ENCODE results near the gene STIM2.

Gene STIM2

DNA sequence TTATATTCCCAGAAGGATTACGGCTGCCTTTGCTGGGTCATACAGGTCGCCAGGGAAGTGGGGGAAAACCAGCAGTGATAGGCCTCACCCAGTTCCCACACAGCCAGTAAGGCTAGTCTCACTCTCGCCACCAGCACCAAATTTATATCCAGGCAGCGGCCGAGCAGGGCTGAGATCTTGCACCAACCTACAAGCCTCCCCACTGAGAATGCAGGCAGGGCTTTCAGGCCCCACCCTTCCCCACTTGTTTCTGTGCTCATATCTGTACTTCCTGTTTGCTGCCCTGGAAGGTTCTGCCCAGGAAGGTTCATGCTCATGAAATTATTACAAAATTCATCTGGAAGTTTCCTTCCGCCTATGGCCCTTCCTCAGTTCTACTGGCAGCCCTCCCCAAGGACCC is 179.7 kb downstream of the STIM2 start:
- Histone ChIP-seq H2BK12ac (ENCODE audit: low read length) (no peak overlapping the region), H3K36me3 (replicated peaks in 1 of 2; ENCODE audit: control insufficient read depth in 2 of 2, insufficient read depth in 2 of 2, low read length in 2 of 2) (no peaks in the 10 kb centered on the region), H2AFZ (ENCODE audit: low read length) (no peak overlapping the region), H2BK120ac (ENCODE audit: low read depth, low read length) (no peak overlapping the region), H3K18ac (ENCODE audit: low read length) (no peak overlapping the region), H3K27me3 (ENCODE audit: control insufficient read depth in 3 of 3, insufficient read depth in 3 of 3, low read depth in 1 of 3, low read length in 3 of 3) (no peaks in the 10 kb centered on the region), H3K4me3 (ENCODE audit: low read length in 2 of 2) (no peak overlapping the region), H3K4ac (ENCODE audit: low read length) (no peak overlapping the region), H3K4me1 (ENCODE audit: control insufficient read depth in 2 of 2, insufficient read depth in 1 of 2, low read depth in 1 of 2, low read length in 2 of 2) (no peaks in the 10 kb centered on the region), H3K9me3 (replicated peaks in 1 of 2; ENCODE audit: control insufficient read depth in 2 of 2, insufficient read depth in 1 of 2, low read depth in 1 of 2, low read length in 2 of 2) (no peaks in the 10 kb centered on the region), H3K79me1 (ENCODE audit: low read depth, low read length) (no peaks in the 10 kb centered on the region), H4K91ac (ENCODE audit: low read depth, low read length, poor library complexity) (no peak overlapping the region), H3K14ac (ENCODE audit: low read length) (no peak overlapping the region), H2BK15ac (ENCODE audit: low read length) (no peak overlapping the region), H4K8ac (ENCODE audit: low read depth, low read length) (no peak overlapping the region), H2AK5ac (ENCODE audit: low read depth, low read length) (no peak overlapping the region), H3K4me2 (ENCODE audit: insufficient read depth, low read length, poor library complexity, severe bottlenecking) (no peak overlapping the region), H3K23ac (ENCODE audit: low read depth, low read length, poor library complexity) (no peak overlapping the region), H3K9ac (ENCODE audit: low read depth, low read length, poor library complexity) (no peak overlapping the region), H3K27ac (replicated peaks; ENCODE audit: low read length) (no peak overlapping the region), H2BK5ac (ENCODE audit: low read length) (no peak overlapping the region)
- DNase-seq (ENCODE audit: low spot score) = no peak
- WGBS, 2 donors (ENCODE audit: extremely low coverage in 2 of 2, insufficient read length in 2 of 2, insufficient replicate concordance in 1 of 2) = no CpG with 5 or more reads among the region's 6 CpGs

DNA sequence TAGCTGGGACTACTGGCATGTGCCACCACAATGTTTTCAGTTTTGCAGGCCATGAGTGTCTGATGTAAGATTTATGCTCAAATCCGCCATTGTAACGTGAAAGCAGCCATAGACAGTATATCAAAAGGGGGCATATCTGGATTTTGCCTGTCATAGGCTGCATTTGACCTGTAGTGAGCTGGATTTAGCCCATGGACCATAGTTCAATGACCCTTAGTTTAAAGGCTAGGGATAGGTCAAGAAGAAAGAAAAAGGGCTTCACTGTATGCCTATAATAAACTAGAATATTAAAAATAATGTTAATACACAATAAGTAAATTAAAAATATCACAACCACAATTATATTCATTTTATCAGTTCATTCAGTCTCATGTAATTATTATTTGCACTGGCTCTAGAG is 181.8 kb downstream of the STIM2 start:
- Histone ChIP-seq H2BK120ac (ENCODE audit: low read depth, low read length) (no peak overlapping the region), H3K4me3 (ENCODE audit: low read length in 2 of 2) (no peak overlapping the region), H3K27me3 (ENCODE audit: control insufficient read depth in 3 of 3, insufficient read depth in 3 of 3, low read depth in 1 of 3, low read length in 3 of 3) (peaks cover 0 to 4% (median 0%) of the 10 kb centered on the region in 3 experiments), H2BK5ac (ENCODE audit: low read length) (no peak overlapping the region), H3K9me3 (replicated peaks in 1 of 2; ENCODE audit: control insufficient read depth in 2 of 2, insufficient read depth in 1 of 2, low read depth in 1 of 2, low read length in 2 of 2) (no peaks in the 10 kb centered on the region), H3K79me1 (ENCODE audit: low read depth, low read length) (no peaks in the 10 kb centered on the region), H3K4me2 (ENCODE audit: insufficient read depth, low read length, poor library complexity, severe bottlenecking) (no peak overlapping the region), H3K4ac (ENCODE audit: low read length) (no peak overlapping the region), H2AFZ (ENCODE audit: low read length) (no peak overlapping the region), H3K4me1 (ENCODE audit: control insufficient read depth in 2 of 2, insufficient read depth in 1 of 2, low read depth in 1 of 2, low read length in 2 of 2) (no peaks in the 10 kb centered on the region), H2AK5ac (ENCODE audit: low read depth, low read length) (no peak overlapping the region), H3K9ac (ENCODE audit: low read depth, low read length, poor library complexity) (no peak overlapping the region), H3K18ac (ENCODE audit: low read length) (no peak overlapping the region), H2BK12ac (ENCODE audit: low read length) (no peak overlapping the region), H2BK15ac (ENCODE audit: low read length) (no peak overlapping the region), H3K23ac (ENCODE audit: low read depth, low read length, poor library complexity) (no peak overlapping the region), H4K91ac (ENCODE audit: low read depth, low read length, poor library complexity) (no peak overlapping the region), H3K14ac (ENCODE audit: low read length) (no peak overlapping the region), H3K36me3 (replicated peaks in 1 of 2; ENCODE audit: control insufficient read depth in 2 of 2, insufficient read depth in 2 of 2, low read length in 2 of 2) (no peaks in the 10 kb centered on the region), H4K8ac (ENCODE audit: low read depth, low read length) (no peak overlapping the region), H3K27ac (replicated peaks; ENCODE audit: low read length) (no peak overlapping the region)
- WGBS, 2 donors (ENCODE audit: extremely low coverage in 2 of 2, insufficient read length in 2 of 2, insufficient replicate concordance in 1 of 2) = no CpG with 5 or more reads among the region's 2 CpGs
- no peak for DNase-seq (ENCODE audit: low spot score)

DNA sequence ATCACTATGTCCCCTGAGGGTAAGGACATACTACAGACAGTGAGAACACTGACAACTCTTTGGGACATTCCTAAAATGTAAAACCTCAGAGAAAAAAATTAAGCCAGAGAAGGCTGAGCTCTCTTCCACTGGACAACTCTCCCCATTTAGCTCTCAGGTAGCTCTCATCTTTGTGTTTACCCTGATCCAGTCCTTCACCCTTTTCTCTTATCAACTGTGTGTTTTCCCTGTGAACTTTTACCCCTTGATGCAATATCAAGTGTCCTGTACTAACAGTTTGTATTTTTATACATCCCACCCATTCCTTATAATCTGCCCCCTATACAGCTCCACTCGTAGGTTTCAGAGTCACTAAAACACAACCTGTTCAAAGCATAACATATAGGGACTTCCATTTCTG is 182.6 kb downstream of the STIM2 start:
- WGBS, 2 donors (ENCODE audit: extremely low coverage in 2 of 2, insufficient read length in 2 of 2, insufficient replicate concordance in 1 of 2) = no CpG with 5 or more reads among the region's 1 CpG
- H3K27me3 ChIP-seq (ENCODE audit: control insufficient read depth in 3 of 3, insufficient read depth in 3 of 3, low read depth in 1 of 3, low read length in 3 of 3) = peaks cover 0 to 4% (median 0%) of the 10 kb centered on the region in 3 experiments

DNA sequence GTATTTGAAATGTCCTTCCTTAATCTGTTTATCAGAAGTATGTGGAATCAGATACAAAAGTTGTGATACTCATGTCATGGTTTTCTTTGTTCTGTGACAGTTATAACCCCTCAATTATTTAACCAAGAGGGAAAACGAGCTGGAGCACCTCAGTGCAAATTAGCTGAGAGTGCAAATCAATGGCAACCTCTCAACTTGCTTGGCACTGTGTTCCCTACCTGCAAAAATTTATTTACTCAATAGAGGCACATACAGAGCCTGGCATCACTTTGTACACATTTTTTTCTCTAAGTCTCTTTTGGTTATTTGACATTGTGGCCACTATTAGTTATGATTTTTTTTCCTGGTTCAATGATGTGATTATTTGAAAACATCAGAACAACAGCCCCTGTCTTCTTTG is 186.2 kb downstream of the STIM2 start:
- no CpG with 5 or more reads among the region's 1 CpG for WGBS, 2 donors (ENCODE audit: extremely low coverage in 2 of 2, insufficient read length in 2 of 2, insufficient replicate concordance in 1 of 2)
- Histone ChIP-seq H3K79me1 (ENCODE audit: low read depth, low read length) (no peaks in the 10 kb centered on the region), H3K27ac (replicated peaks; ENCODE audit: low read length) (no peak overlapping the region), H3K4me2 (ENCODE audit: insufficient read depth, low read length, poor library complexity, severe bottlenecking) (no peak overlapping the region), H3K4me1 (ENCODE audit: control insufficient read depth in 2 of 2, insufficient read depth in 1 of 2, low read depth in 1 of 2, low read length in 2 of 2) (peaks cover 2 to 5% of the 10 kb centered on the region in 2 donors), H2AFZ (ENCODE audit: low read length) (no peak overlapping the region), H3K18ac (ENCODE audit: low read length) (no peak overlapping the region), H3K4ac (ENCODE audit: low read length) (no peak overlapping the region), H2BK120ac (ENCODE audit: low read depth, low read length) (no peak overlapping the region), H2AK5ac (ENCODE audit: low read depth, low read length) (no peak overlapping the region), H3K9ac (ENCODE audit: low read depth, low read length, poor library complexity) (no peak overlapping the region), H2BK5ac (ENCODE audit: low read length) (no peak overlapping the region), H3K23ac (ENCODE audit: low read depth, low read length, poor library complexity) (no peak overlapping the region), H3K4me3 (ENCODE audit: low read length in 2 of 2) (no peak overlapping the region), H2BK12ac (ENCODE audit: low read length) (no peak overlapping the region), H3K9me3 (replicated peaks in 1 of 2; ENCODE audit: control insufficient read depth in 2 of 2, insufficient read depth in 1 of 2, low read depth in 1 of 2, low read length in 2 of 2) (no peaks in the 10 kb centered on the region), H4K8ac (ENCODE audit: low read depth, low read length) (no peak overlapping the region), H3K14ac (ENCODE audit: low read length) (no peak overlapping the region), H3K36me3 (replicated peaks in 1 of 2; ENCODE audit: control insufficient read depth in 2 of 2, insufficient read depth in 2 of 2, low read length in 2 of 2) (no peaks in the 10 kb centered on the region), H3K27me3 (ENCODE audit: control insufficient read depth in 3 of 3, insufficient read depth in 3 of 3, low read depth in 1 of 3, low read length in 3 of 3) (peaks cover 0 to 4% (median 2%) of the 10 kb centered on the region in 3 experiments), H2BK15ac (ENCODE audit: low read length) (no peak overlapping the region), H4K91ac (ENCODE audit: low read depth, low read length, poor library complexity) (no peak overlapping the region)
- no peak for DNase-seq (ENCODE audit: low spot score)

More for the DNA sequence above, 182.6 kb downstream of the STIM2 start:
- H3K4me2 ChIP-seq (ENCODE audit: insufficient read depth, low read length, poor library complexity, severe bottlenecking) = no peak overlapping the region
- H2BK120ac ChIP-seq (ENCODE audit: low read depth, low read length) = no peak overlapping the region
- H4K8ac ChIP-seq (ENCODE audit: low read depth, low read length) = no peak overlapping the region
- H3K27ac ChIP-seq (replicated peaks; ENCODE audit: low read length) = no peak overlapping the region
- H2BK12ac ChIP-seq (ENCODE audit: low read length) = no peak overlapping the region
- H3K79me1 ChIP-seq (ENCODE audit: low read depth, low read length) = no peaks in the 10 kb centered on the region
- H2AFZ ChIP-seq (ENCODE audit: low read length) = no peak overlapping the region
- no peak for DNase-seq (ENCODE audit: low spot score)
- no peak overlapping the region for H3K23ac ChIP-seq (ENCODE audit: low read depth, low read length, poor library complexity)
- H3K36me3 ChIP-seq (replicated peaks in 1 of 2; ENCODE audit: control insufficient read depth in 2 of 2, insufficient read depth in 2 of 2, low read length in 2 of 2) = no peaks in the 10 kb centered on the region
- H3K4me1 ChIP-seq (ENCODE audit: control insufficient read depth in 2 of 2, insufficient read depth in 1 of 2, low read depth in 1 of 2, low read length in 2 of 2) = no peaks in the 10 kb centered on the region
- no peak overlapping the region for H2BK15ac ChIP-seq (ENCODE audit: low read length)
- no peaks in the 10 kb centered on the region for H3K9me3 ChIP-seq (replicated peaks in 1 of 2; ENCODE audit: control insufficient read depth in 2 of 2, insufficient read depth in 1 of 2, low read depth in 1 of 2, low read length in 2 of 2)
- H3K4me3 ChIP-seq (ENCODE audit: low read length in 2 of 2) = no peak overlapping the region
- no peak overlapping the region for H2BK5ac ChIP-seq (ENCODE audit: low read length)
- no peak overlapping the region for H3K14ac ChIP-seq (ENCODE audit: low read length)
- no peak overlapping the region for H3K9ac ChIP-seq (ENCODE audit: low read depth, low read length, poor library complexity)
- no peak overlapping the region for H3K4ac ChIP-seq (ENCODE audit: low read length)
- no peak overlapping the region for H4K91ac ChIP-seq (ENCODE audit: low read depth, low read length, poor library complexity)
- no peak overlapping the region for H3K18ac ChIP-seq (ENCODE audit: low read length)
- H2AK5ac ChIP-seq (ENCODE audit: low read depth, low read length) = no peak overlapping the region
